ENCODE data around the gene BRCA1. TPM values are rescaled to one million over a fixed set of nuclear protein-coding genes. Genes with fewer than 3 reads are reported as not detected.

The BRCA1 gene
- polyA plus RNA-seq, 2 of the 4 experiments (the other 2 are of a cell fraction): 41.0 to 71.8 TPM

DNA sequence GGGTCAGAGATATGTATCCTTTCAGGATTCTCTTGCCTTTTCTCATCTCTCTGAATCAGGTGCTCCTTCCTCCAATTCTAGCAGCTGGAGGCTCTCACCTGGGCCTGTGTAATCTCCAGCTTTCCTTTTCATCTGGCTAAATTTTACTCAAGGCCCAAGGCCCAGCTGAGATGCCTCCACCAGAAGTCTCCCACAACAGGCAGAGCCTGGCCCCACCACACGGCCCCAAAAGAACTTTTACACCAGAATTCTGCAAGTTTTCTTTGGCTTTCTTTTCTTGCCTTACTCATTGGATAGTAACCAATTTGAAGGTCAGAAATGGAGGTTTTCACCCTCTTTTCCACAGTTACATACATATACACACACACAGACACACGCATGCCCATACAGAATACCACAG is 85.5 kb downstream of the BRCA1 start:
- Histone ChIP-seq H3K27ac (no peak overlapping the region), H3K4me1 (no peaks in the 10 kb centered on the region), H3K9me3 (no peaks in the 10 kb centered on the region), H3K4me3 (no peak overlapping the region), H3K4me2 (no peak overlapping the region)
- no peak for TF ChIP-seq EHF (CRISPR knock-in tag; IDR thresholded peaks at IDR 0.05)
- no peak for TF ChIP-seq RNF2 (IDR thresholded peaks at IDR 0.05; ENCODE audit: borderline replicate concordance, low read depth)
- TF ChIP-seq NR3C1 (IDR thresholded peaks at IDR 0.05): no peak
- TF ChIP-seq CEBPB (IDR thresholded peaks at IDR 0.05): no peak
- TF ChIP-seq, protein P1, sequence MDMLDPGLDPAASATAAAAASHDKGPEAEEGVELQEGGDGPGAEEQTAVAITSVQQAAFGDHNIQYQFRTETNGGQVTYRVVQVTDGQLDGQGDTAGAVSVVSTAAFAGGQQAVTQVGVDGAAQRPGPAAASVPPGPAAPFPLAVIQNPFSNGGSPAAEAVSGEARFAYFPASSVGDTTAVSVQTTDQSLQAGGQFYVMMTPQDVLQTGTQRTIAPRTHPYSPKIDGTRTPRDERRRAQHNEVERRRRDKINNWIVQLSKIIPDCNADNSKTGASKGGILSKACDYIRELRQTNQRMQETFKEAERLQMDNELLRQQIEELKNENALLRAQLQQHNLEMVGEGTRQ (IDR thresholded peaks at IDR 0.05): no peak
- ATAC-seq (no peak), DNase-seq (ENCODE audit: low read depth in 1 of 2, low spot score in 1 of 2) (no peak), FAIRE-seq (no peak)
- POLR2A ChIA-PET: no interaction called here
- CTCF ChIA-PET: interaction anchor here (0.6 to 1.5 kb wide), 4 partner anchors 11 to 345 kb away, joined by 3 to 5 read pairs (median 4); no protein-coding TSS in a partner anchor
- 91% methylated on average over 2 of the region's 2 CpGs for WGBS (ENCODE audit: missing lambda C conversion rate)

DNA sequence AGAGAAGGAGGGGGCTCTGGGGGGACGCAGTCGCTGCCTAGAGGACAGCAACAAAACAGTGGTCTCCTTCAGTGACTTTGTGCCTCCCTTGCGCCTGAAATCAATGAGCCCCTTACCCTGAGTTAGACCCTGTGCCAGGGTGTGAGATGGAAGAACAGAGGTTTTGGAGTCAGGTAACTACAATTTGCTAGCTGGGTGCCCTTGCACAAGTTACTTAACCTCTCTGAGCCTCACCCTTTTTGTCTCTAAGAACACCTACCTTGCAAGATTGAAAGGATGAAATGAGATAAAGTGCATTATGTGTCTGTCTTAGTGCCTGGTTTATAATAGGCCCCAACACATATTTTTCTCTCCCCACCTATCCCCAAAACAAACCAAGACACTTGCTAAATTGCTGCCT is 90.3 kb downstream of the BRCA1 start:
- POLR2A ChIA-PET: no interaction called here
- Histone ChIP-seq H3K27ac (no peak overlapping the region), H3K4me2 (no peak overlapping the region), H3K4me3 (no peak overlapping the region), H3K9me3 (no peaks in the 10 kb centered on the region), H3K4me1 (peaks cover 1% of the 10 kb centered on the region; the same call in 2 of the 3 replicates)
- TF ChIP-seq, protein P1 (IDR thresholded peaks at IDR 0.05): no peak
- TF ChIP-seq HOXB5 (CRISPR knock-in tag; IDR thresholded peaks at IDR 0.05): no peak
- no peak for TF ChIP-seq HDAC2 (IDR thresholded peaks at IDR 0.05)
- no peak for TF ChIP-seq JUN (IDR thresholded peaks at IDR 0.05)
- TF ChIP-seq, protein P2, sequence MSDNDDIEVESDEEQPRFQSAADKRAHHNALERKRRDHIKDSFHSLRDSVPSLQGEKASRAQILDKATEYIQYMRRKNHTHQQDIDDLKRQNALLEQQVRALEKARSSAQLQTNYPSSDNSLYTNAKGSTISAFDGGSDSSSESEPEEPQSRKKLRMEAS (IDR thresholded peaks at IDR 0.05): no peak
- no peak for TF ChIP-seq EHMT2 (IDR thresholded peaks at IDR 0.05; ENCODE audit: low read depth)
- no peak for TF ChIP-seq HOXA7 (CRISPR knock-in tag; IDR thresholded peaks at IDR 0.05)
- TF ChIP-seq, protein P3, sequence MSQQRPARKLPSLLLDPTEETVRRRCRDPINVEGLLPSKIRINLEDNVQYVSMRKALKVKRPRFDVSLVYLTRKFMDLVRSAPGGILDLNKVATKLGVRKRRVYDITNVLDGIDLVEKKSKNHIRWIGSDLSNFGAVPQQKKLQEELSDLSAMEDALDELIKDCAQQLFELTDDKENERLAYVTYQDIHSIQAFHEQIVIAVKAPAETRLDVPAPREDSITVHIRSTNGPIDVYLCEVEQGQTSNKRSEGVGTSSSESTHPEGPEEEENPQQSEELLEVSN (IDR thresholded peaks at IDR 0.05; ENCODE audit: borderline replicate concordance, low read depth): no peak
- no peak for TF ChIP-seq FOSL2 (IDR thresholded peaks at IDR 0.05)
- TF ChIP-seq FOSL2 (CRISPR knock-in tag; IDR thresholded peaks at IDR 0.05): no peak
- TF ChIP-seq NPAS2 (CRISPR knock-in tag; IDR thresholded peaks at IDR 0.05; ENCODE audit: borderline replicate concordance): no peak
- no peak for TF ChIP-seq ZFP36 (IDR thresholded peaks at IDR 0.05; ENCODE audit: borderline replicate concordance, partially characterized antibody)
- no peak for TF ChIP-seq CBX2 (IDR thresholded peaks at IDR 0.05; ENCODE audit: borderline replicate concordance, low read depth)
- no peak for TF ChIP-seq KDM1A (IDR thresholded peaks at IDR 0.05; ENCODE audit: low read depth)
- TF ChIP-seq, protein P4, sequence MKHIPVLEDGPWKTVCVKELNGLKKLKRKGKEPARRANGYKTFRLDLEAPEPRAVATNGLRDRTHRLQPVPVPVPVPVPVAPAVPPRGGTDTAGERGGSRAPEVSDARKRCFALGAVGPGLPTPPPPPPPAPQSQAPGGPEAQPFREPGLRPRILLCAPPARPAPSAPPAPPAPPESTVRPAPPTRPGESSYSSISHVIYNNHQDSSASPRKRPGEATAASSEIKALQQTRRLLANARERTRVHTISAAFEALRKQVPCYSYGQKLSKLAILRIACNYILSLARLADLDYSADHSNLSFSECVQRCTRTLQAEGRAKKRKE (CRISPR knock-in tag; IDR thresholded peaks at IDR 0.05; ENCODE audit: low read depth): no peak
- TF ChIP-seq BHLHE40 (IDR thresholded peaks at IDR 0.05; ENCODE audit: low read depth, low read length): no peak
- TF ChIP-seq, protein P5, sequence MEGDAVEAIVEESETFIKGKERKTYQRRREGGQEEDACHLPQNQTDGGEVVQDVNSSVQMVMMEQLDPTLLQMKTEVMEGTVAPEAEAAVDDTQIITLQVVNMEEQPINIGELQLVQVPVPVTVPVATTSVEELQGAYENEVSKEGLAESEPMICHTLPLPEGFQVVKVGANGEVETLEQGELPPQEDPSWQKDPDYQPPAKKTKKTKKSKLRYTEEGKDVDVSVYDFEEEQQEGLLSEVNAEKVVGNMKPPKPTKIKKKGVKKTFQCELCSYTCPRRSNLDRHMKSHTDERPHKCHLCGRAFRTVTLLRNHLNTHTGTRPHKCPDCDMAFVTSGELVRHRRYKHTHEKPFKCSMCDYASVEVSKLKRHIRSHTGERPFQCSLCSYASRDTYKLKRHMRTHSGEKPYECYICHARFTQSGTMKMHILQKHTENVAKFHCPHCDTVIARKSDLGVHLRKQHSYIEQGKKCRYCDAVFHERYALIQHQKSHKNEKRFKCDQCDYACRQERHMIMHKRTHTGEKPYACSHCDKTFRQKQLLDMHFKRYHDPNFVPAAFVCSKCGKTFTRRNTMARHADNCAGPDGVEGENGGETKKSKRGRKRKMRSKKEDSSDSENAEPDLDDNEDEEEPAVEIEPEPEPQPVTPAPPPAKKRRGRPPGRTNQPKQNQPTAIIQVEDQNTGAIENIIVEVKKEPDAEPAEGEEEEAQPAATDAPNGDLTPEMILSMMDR (IDR thresholded peaks at IDR 0.05): no peak
- TF ChIP-seq RFX5 (IDR thresholded peaks at IDR 0.05): no peak
- no peak for TF ChIP-seq NR3C1 (IDR thresholded peaks at IDR 0.05)
- TF ChIP-seq CHD4 (IDR thresholded peaks at IDR 0.05; ENCODE audit: borderline replicate concordance): no peak
- ATAC-seq (no peak), DNase-seq (ENCODE audit: low read depth in 1 of 2, low spot score in 1 of 2) (no peak), FAIRE-seq (no peak)
- WGBS (ENCODE audit: missing lambda C conversion rate): 98% methylated on average over 3 of the region's 3 CpGs
- CTCF ChIA-PET: interaction anchor here (2.7 kb wide), 1 partner anchor 11 kb away, joined by 19 read pairs; the partner anchor contains the start of gene RND2
